H1 (cell line): ENCODE data around the gene ASB17. TPM values are rescaled to one million over a fixed set of nuclear protein-coding genes. Genes with fewer than 3 reads are reported as not detected.

Source experiments
- CTCF ChIA-PET: fragments of 300-600 bp; sonication (Branson Sonifier 250); formaldehyde crosslinking; loops from one replicate; lab custom pipeline; 2021; ENCODE audit not compliant: partially characterized antibody; lab: Charles Lee
- POLR2A ChIA-PET: fragments of 300-600 bp; sonication (Branson Sonifier 250); formaldehyde crosslinking; loops from one replicate; lab custom pipeline; 2021; ENCODE audit warnings: inconsistent platforms; ENCODE audit not compliant: partially characterized antibody; lab: Charles Lee
- DNase-seq, 2 experiments: peaks; one replicate each; pipeline versions ENCODE4 v3.0.0 to v3.0.0-alpha.2; 2010 to 2022; ENCODE audit warnings: low spot score in 2 of 2, low read depth in 1 of 2, mixed read lengths in 1 of 2
- FAIRE-seq: peaks from 2 replicates; lab custom pipeline; 2011; peaks lifted over from hg19 to GRCh38; lab: Jason Lieb, UNC
- H2AFZ ChIP-seq: 2 replicates; pipeline ENCODE4 v1.8.1; 2012; ENCODE audit warnings: low read length, inconsistent platforms
- H2AK5ac ChIP-seq: 2 replicates; pipeline ENCODE4 v1.6.1; 2013; ENCODE audit warnings: low read depth, low read length
- H2BK120ac ChIP-seq: replicated peaks from 2 replicates; pipeline ENCODE3; 2013; ENCODE audit warnings: low read depth, low read length, inconsistent platforms
- H2BK12ac ChIP-seq: 2 replicates; pipeline ENCODE4 v1.6.1; 2013; ENCODE audit warnings: low read depth, low read length
- H2BK15ac ChIP-seq: 2 replicates; pipeline ENCODE4 v1.6.1; 2013; ENCODE audit warnings: low read length
- H2BK20ac ChIP-seq: 2 replicates; pipeline ENCODE4 v1.6.1; 2013; ENCODE audit warnings: low read length
- H2BK5ac ChIP-seq: 2 replicates; pipeline ENCODE4 v1.6.1; 2013; ENCODE audit warnings: low read depth, low read length
- H3K14ac ChIP-seq: 2 replicates; pipeline ENCODE4 v1.6.1; 2013; ENCODE audit warnings: inconsistent platforms; ENCODE audit not compliant: insufficient read length
- H3K18ac ChIP-seq: 2 replicates; pipeline ENCODE4 v1.6.1; 2013; ENCODE audit warnings: low read length; ENCODE audit errors: extremely low read depth
- H3K23ac ChIP-seq: 2 replicates; pipeline ENCODE4 v1.6.1; 2013; ENCODE audit warnings: inconsistent platforms; ENCODE audit not compliant: insufficient read length
- H3K23me2 ChIP-seq: 2 replicates; pipeline ENCODE4 v1.6.1; 2013; ENCODE audit warnings: low read depth, low read length
- H3K27ac ChIP-seq: 2 replicates; pipeline ENCODE4 v1.6.1; 2011; ENCODE audit warnings: low read depth, low read length, inconsistent platforms
- H3K27me3 ChIP-seq, 4 experiments: replicated peaks in 1 of 4; 1 replicate in 1 of 4; 2 replicates in 3 of 4; pipeline versions ENCODE4 v1.6.1 to v1.8.1; 2011 to 2013; ENCODE audit warnings: low read length in 3 of 4, mild to moderate bottlenecking in 3 of 4, inconsistent platforms in 2 of 4, mixed read lengths in 2 of 4, moderate library complexity in 1 of 4; ENCODE audit not compliant: control insufficient read depth in 3 of 4, insufficient read depth in 3 of 4; ENCODE audit errors: extremely low read depth in 1 of 4
- H3K36me3 ChIP-seq, 4 experiments: 2 replicates each; pipeline versions ENCODE4 v1.6.1 to v1.8.1; 2011 to 2013; ENCODE audit warnings: mild to moderate bottlenecking in 4 of 4, low read length in 3 of 4, moderate library complexity in 2 of 4, control low read depth in 1 of 4, inconsistent platforms in 1 of 4; ENCODE audit not compliant: insufficient read depth in 4 of 4, control insufficient read depth in 2 of 4
- H3K4ac ChIP-seq: replicated peaks from 2 replicates; pipeline ENCODE3; 2013; ENCODE audit warnings: low read length, low read depth, mixed read lengths, inconsistent platforms; ENCODE audit not compliant: insufficient read length
- H3K4me1 ChIP-seq, 4 experiments: replicated peaks in 1 of 4; 1 replicate in 1 of 4; 2 replicates in 3 of 4; pipeline versions ENCODE4 v1.6.1 to v1.8.1; 2011 to 2013; ENCODE audit warnings: low read length in 3 of 4, inconsistent platforms in 2 of 4, mixed read lengths in 1 of 4; ENCODE audit not compliant: insufficient read depth in 4 of 4, control insufficient read depth in 3 of 4
- H3K4me2 ChIP-seq, 2 experiments: 2 replicates each; pipeline versions ENCODE4 v1.6.1 to v1.8.1; 2011 to 2013; ENCODE audit warnings: low read depth in 2 of 2, low read length in 2 of 2, control low read depth in 1 of 2, inconsistent platforms in 1 of 2, mild to moderate bottlenecking in 1 of 2; ENCODE audit not compliant: insufficient read depth in 1 of 2
- H3K4me3 ChIP-seq, 4 experiments: fragments of 200-600, 300-600 bp in 1 of 4; sonication (generic), shearing (Covaris generic), sonication (Bioruptor Twin) in 1 of 4; 2 replicates each; pipeline versions ENCODE4 v1.5.1 to v1.8.1; 2011 to 2016; ENCODE audit warnings: low read length in 4 of 4, low read depth in 3 of 4, control low read depth in 2 of 4, inconsistent platforms in 2 of 4, mild to moderate bottlenecking in 2 of 4, mixed read lengths in 1 of 4, moderate library complexity in 1 of 4; ENCODE audit not compliant: insufficient read depth in 2 of 4; ENCODE audit errors: extremely low read depth in 1 of 4
- H3K56ac ChIP-seq: replicated peaks from 2 replicates; pipeline ENCODE3; 2013; ENCODE audit warnings: low read depth, mild to moderate bottlenecking, mixed read lengths, low read length, inconsistent platforms; ENCODE audit not compliant: insufficient read length
- H3K79me1 ChIP-seq: 2 replicates; pipeline ENCODE4 v1.6.1; 2013; ENCODE audit warnings: low read depth, low read length, control low read depth
- H3K79me2 ChIP-seq, 2 experiments: 2 replicates each; pipeline versions ENCODE4 v1.6.1 to v1.8.1; 2012 to 2013; ENCODE audit warnings: low read length in 2 of 2, mild to moderate bottlenecking in 2 of 2, inconsistent platforms in 1 of 2; ENCODE audit not compliant: insufficient read depth in 2 of 2, control insufficient read depth in 1 of 2
- H3K9ac ChIP-seq, 4 experiments: replicated peaks in 1 of 4; 1 replicate in 1 of 4; 2 replicates in 3 of 4; pipeline versions ENCODE4 v1.6.1 to v1.8.1; 2011 to 2013; ENCODE audit warnings: low read depth in 3 of 4, low read length in 3 of 4, control low read depth in 2 of 4, mild to moderate bottlenecking in 2 of 4, moderate library complexity in 2 of 4, inconsistent platforms in 1 of 4; ENCODE audit errors: extremely low read depth in 1 of 4
- H3K9me3 ChIP-seq, 2 experiments: 2 replicates each; pipeline versions ENCODE4 v1.6.1 to v1.8.1; 2012 to 2013; ENCODE audit warnings: mild to moderate bottlenecking in 2 of 2, moderate library complexity in 2 of 2, control low read depth in 1 of 2, inconsistent platforms in 1 of 2, low read depth in 1 of 2, low read length in 1 of 2, mixed read lengths in 1 of 2; ENCODE audit not compliant: insufficient read depth in 2 of 2
- H4K20me1 ChIP-seq, 2 experiments: replicated peaks in 1 of 2; 2 replicates each; pipeline versions ENCODE3 to v1.8.1; 2011 to 2013; ENCODE audit warnings: inconsistent platforms in 2 of 2, low read length in 2 of 2, mild to moderate bottlenecking in 1 of 2; ENCODE audit not compliant: insufficient read depth in 2 of 2, control insufficient read depth in 1 of 2
- H4K5ac ChIP-seq: 2 replicates; pipeline ENCODE4 v1.6.1; 2013; ENCODE audit warnings: low read length, low read depth, mixed read lengths, inconsistent platforms; ENCODE audit not compliant: insufficient read length
- H4K8ac ChIP-seq: 2 replicates; pipeline ENCODE4 v1.8.0; 2013; ENCODE audit warnings: mild to moderate bottlenecking, moderate library complexity, low read length, inconsistent platforms; ENCODE audit not compliant: insufficient read depth; ENCODE audit errors: extremely low read depth
- H4K91ac ChIP-seq: replicated peaks from 2 replicates; pipeline ENCODE3; 2013; ENCODE audit warnings: low read length, mixed read lengths, inconsistent platforms; ENCODE audit not compliant: insufficient read length
- CHD1 ChIP-seq: IDR thresholded peaks from 2 replicates; pipeline ENCODE4 v1.6.1; 2012; ENCODE audit warnings: low read depth, low read length, improper control_type of control experiment
- CHD2 ChIP-seq: IDR thresholded peaks from 2 replicates; pipeline ENCODE4 v1.6.1; 2012; ENCODE audit warnings: low read length, improper control_type of control experiment
- CREB1 ChIP-seq: IDR thresholded peaks from 2 replicates; pipeline ENCODE4 v1.6.1; 2012; ENCODE audit warnings: inconsistent platforms
- CTBP2 ChIP-seq: IDR thresholded peaks from 2 replicates; pipeline ENCODE4 v1.7.0; 2011; ENCODE audit warnings: borderline replicate concordance, mild to moderate bottlenecking, moderate library complexity, mixed read lengths, low read length; ENCODE audit not compliant: insufficient read depth, insufficient read length
- FOSL1 ChIP-seq: IDR thresholded peaks from 2 replicates; pipeline ENCODE4 v1.6.1; 2011; ENCODE audit warnings: mild to moderate bottlenecking, low read depth, low read length, moderate library complexity; ENCODE audit not compliant: insufficient read depth
- GABPA ChIP-seq: IDR thresholded peaks from 2 replicates; pipeline ENCODE4 v1.6.1; 2011; ENCODE audit warnings: mild to moderate bottlenecking, low read length, moderate library complexity, borderline replicate concordance; ENCODE audit not compliant: insufficient read depth
- JUN ChIP-seq: IDR thresholded peaks from 2 replicates; pipeline ENCODE4 v1.6.1; 2011; ENCODE audit warnings: low read depth, mild to moderate bottlenecking, improper control_type of control experiment, low read length
- PHF8 ChIP-seq: fragments of 200-600 bp; sonication (generic); conservative IDR thresholded peaks from 2 replicates; pipeline ENCODE4 v1.7.1; 2012; ENCODE audit warnings: low read depth, mild to moderate bottlenecking, inconsistent platforms, low read length, moderate library complexity
- POLR2AphosphoS5 ChIP-seq: IDR thresholded peaks from 2 replicates; pipeline ENCODE4 v1.6.1; 2011; ENCODE audit warnings: low read depth, low read length
- SAP30 ChIP-seq: fragments of 300-600 bp; sonication (generic); IDR thresholded peaks from 2 replicates; pipeline ENCODE4 v1.7.1; 2012; ENCODE audit warnings: low read length, moderate library complexity, mild to moderate bottlenecking, inconsistent platforms; ENCODE audit not compliant: insufficient read depth, insufficient replicate concordance
- SIN3A ChIP-seq, 2 experiments: IDR thresholded peaks in 1 of 2; conservative IDR thresholded peaks in 1 of 2; 2 replicates each; pipeline ENCODE4 v1.6.1; 2011 to 2012; ENCODE audit warnings: low read length in 2 of 2, improper control_type of control experiment in 1 of 2, low read depth in 1 of 2, mild to moderate bottlenecking in 1 of 2
- SIRT6 ChIP-seq: IDR thresholded peaks from one replicate; pipeline ENCODE4 v1.7.1; 2012; ENCODE audit warnings: low read length, inconsistent platforms
- SP4 ChIP-seq: IDR thresholded peaks from 2 replicates; pipeline ENCODE4 v1.6.1; 2012; ENCODE audit warnings: low read length, inconsistent platforms
- SUZ12 ChIP-seq: fragments of 200-600 bp; sonication (generic); IDR thresholded peaks from 2 replicates; pipeline ENCODE4 v1.6.1; 2012; ENCODE audit warnings: mild to moderate bottlenecking, inconsistent platforms, low read length, moderate library complexity, mixed read lengths
- WGBS, 2 experiments: shearing (Covaris generic) in 1 of 2; methylation state at CpG; one replicate each; pipeline versions ENCODE4 v1.1.6 to v1.1.7; 2013 to 2015; ENCODE audit warnings: low lambda C conversion rate in 2 of 2, mixed read lengths in 2 of 2, inconsistent platforms in 1 of 2, low coverage in 1 of 2, missing lambda C conversion rate in 1 of 2; ENCODE audit not compliant: insufficient replicate concordance in 2 of 2, insufficient coverage in 1 of 2, insufficient read length in 1 of 2; ENCODE audit errors: extremely low coverage in 1 of 2, missing lambda C conversion rate in 1 of 2; 5-methylcytosine and 5-hydroxymethylcytosine counted together
- polyA plus RNA-seq, 7 experiments: library from polyadenylated mRNA; depleted of rRNA in 3 of 7; stranded (reverse) in 5 of 7; unstranded in 2 of 7; fragments of >200 nt in 5 of 7; fragments of 200-250 nt in 2 of 7; gene quantifications; 1 replicate in 5 of 7; 2 replicates in 1 of 7; 4 replicates in 1 of 7; pipeline versions ENCODE4 v1.2.1 to v1.2.3, GENCODE V29; 2011 to 2013; ENCODE audit warnings: missing spikeins in 2 of 7, mixed read lengths in 2 of 7
- total RNA-seq: library from RNA; stranded (reverse); fragmentation: NEBNext Ultra II Directional; extraction: Animal tissue kit (Norgen Biotek cat#: 25700); gene quantifications from 2 replicates; pipeline ENCODE4 v1.2.1, GENCODE V29; 2021
- TF ChIP-seq, protein P1 (sequence below): IDR thresholded peaks from 2 replicates; pipeline ENCODE4 v1.6.1; 2011; ENCODE audit warnings: low read depth, mild to moderate bottlenecking, low read length; ENCODE audit not compliant: insufficient read depth

ASB17 gene
- total and polyA plus RNA-seq, 2 of the 8 experiments (the other 6 are each of a cell fraction or from before 2014, with no cell fraction given): not detected

DNA sequence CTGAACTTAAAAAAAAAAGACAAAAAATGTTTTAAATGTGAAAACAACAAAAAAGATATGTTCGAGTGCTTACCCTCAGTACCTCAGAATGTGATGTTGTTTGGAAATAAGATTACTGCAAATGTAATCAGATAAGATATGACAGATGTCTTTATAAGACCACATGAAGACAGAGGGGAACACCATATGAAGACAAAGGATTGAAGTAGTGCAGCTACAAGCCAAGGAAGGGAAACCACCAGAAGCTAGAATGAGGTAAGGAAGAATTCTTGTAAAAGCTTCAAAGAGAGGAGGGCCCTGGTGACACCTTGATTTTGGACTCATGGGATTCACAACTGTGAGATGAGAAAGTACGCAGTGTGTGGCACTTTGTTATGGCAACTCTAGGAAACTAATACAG lies 15.4 kb downstream of the ASB17 start:
- no peak overlapping the region for H4K91ac ChIP-seq
- 73% methylated on average over 2 of the region's 2 CpGs; no CpG with 5 or more reads in 1 of the 2 experiments for WGBS, 2 experiments
- H3K4me2 ChIP-seq: no peak overlapping the region
- no peaks in the 10 kb centered on the region for H3K79me1 ChIP-seq
- no peak overlapping the region for H3K4me3 ChIP-seq
- H3K18ac ChIP-seq: no peak overlapping the region
- H3K23me2 ChIP-seq: no peaks in the 10 kb centered on the region
- no peak overlapping the region for H4K8ac ChIP-seq
- no peak overlapping the region for H2BK5ac ChIP-seq
- CTCF ChIA-PET: interaction anchor here (0.5 to 2.1 kb wide), 5 partner anchors 9 to 1237 kb away, joined by 4 to 10 read pairs (median 4); no protein-coding TSS in a partner anchor
- no peaks in the 10 kb centered on the region for H4K20me1 ChIP-seq
- no peak overlapping the region for H2AFZ ChIP-seq
- no peaks in the 10 kb centered on the region for H3K4me1 ChIP-seq
- H3K14ac ChIP-seq: no peak overlapping the region
- no peak overlapping the region for H3K23ac ChIP-seq
- H3K27me3 ChIP-seq: no peaks in the 10 kb centered on the region
- FAIRE-seq: no peak
- no peak overlapping the region for H2BK15ac ChIP-seq
- H3K9ac ChIP-seq: no peak overlapping the region
- no peak overlapping the region for H2BK20ac ChIP-seq
- no peak overlapping the region for H3K56ac ChIP-seq
- no peaks in the 10 kb centered on the region for H3K79me2 ChIP-seq
- H2BK120ac ChIP-seq: no peak overlapping the region
- no peak overlapping the region for H4K5ac ChIP-seq
- no peak for TF ChIP-seq SAP30
- TF ChIP-seq PHF8: no peak
- TF ChIP-seq SUZ12: no peak
- no peak for TF ChIP-seq SIN3A (conservative IDR thresholded peaks at IDR 0.05 in 1 of 2, IDR thresholded peaks at IDR 0.05 in 1 of 2; ENCODE audit: low read depth in 1 of 2, low read length in 2 of 2)
- TF ChIP-seq CREB1: no peak
- TF ChIP-seq SIRT6: no peak
- no peak for TF ChIP-seq GABPA
- TF ChIP-seq SP4: no peak
- TF ChIP-seq JUN: no peak
- TF ChIP-seq POLR2AphosphoS5: no peak
- TF ChIP-seq CTBP2: no peak
- TF ChIP-seq, protein P1, sequence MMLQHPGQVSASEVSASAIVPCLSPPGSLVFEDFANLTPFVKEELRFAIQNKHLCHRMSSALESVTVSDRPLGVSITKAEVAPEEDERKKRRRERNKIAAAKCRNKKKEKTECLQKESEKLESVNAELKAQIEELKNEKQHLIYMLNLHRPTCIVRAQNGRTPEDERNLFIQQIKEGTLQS: no peak
- no peak for TF ChIP-seq FOSL1
- TF ChIP-seq CHD1: no peak
- no peak for TF ChIP-seq CHD2
- no peak overlapping the region for H3K4ac ChIP-seq
- H3K36me3 ChIP-seq: no peaks in the 10 kb centered on the region
- no peak overlapping the region for H2AK5ac ChIP-seq
- POLR2A ChIA-PET: no interaction called here
- H2BK12ac ChIP-seq: no peak overlapping the region
- H3K9me3 ChIP-seq: no peaks in the 10 kb centered on the region
- H3K27ac ChIP-seq: no peak overlapping the region
- DNase-seq: no peak
